Muscle of arm (tissue), 14 donors: Measurements from ENCODE around the gene UST. TPM values are rescaled to one million over a fixed set of nuclear protein-coding genes. Genes with fewer than 3 reads are reported as not detected.
A peak's percentile ranks its signal among the peaks of the same experiment; 100 is the strongest.

Experiments used
- DNase-seq: peaks from one replicate; pipeline ENCODE4 v3.0.0-alpha.2; 2013
- long read RNA-seq, 11 donors: transcript quantifications; one replicate each; lab custom pipeline, GENCODE V29; 2026
- polyA plus RNA-seq, 12 donors: library from polyadenylated mRNA; unstranded; fragments of 120-200 nt; gene quantifications; one replicate each; pipeline ENCODE4 v1.2.1, GENCODE V29; 2013; ENCODE audit not compliant: insufficient read length in 12 of 12

UST gene
- 10 to 100 TPM in 3 of 12 donors, 1 to 10 TPM in 8, not detected in 1; 5.8 to 20.4 (median 8.4) TPM for polyA plus RNA-seq
- long read RNA-seq, donor 1, result 0 reads
- long read RNA-seq, donor 2, full-length matches to known transcripts, result 1 of 1 reads
- long read RNA-seq, donor 2, partial matches to known transcripts, result 0 of 1 reads
- long read RNA-seq, donor 2, other reads (novel, unspliced or antisense), result 0 of 1 reads
- long read RNA-seq, donor 3, result 0 reads
- long read RNA-seq, donor 4, result 0 reads
- long read RNA-seq, donor 5, result 0 reads
- long read RNA-seq, donor 6, result 0 reads
- long read RNA-seq, donor 7, full-length matches to known transcripts, result 2 of 2 reads
- long read RNA-seq, donor 7, partial matches to known transcripts, result 0 of 2 reads
- long read RNA-seq, donor 7, other reads (novel, unspliced or antisense), result 0 of 2 reads
- long read RNA-seq, donor 8, full-length matches to known transcripts, result 4 of 4 reads
- long read RNA-seq, donor 8, partial matches to known transcripts, result 0 of 4 reads
- long read RNA-seq, donor 8, other reads (novel, unspliced or antisense), result 0 of 4 reads
- long read RNA-seq, donor 9, result 0 reads
- long read RNA-seq, donor 10, result 0 reads
- long read RNA-seq, donor 11, full-length matches to known transcripts, result 2 of 2 reads
- long read RNA-seq, donor 11, partial matches to known transcripts, result 0 of 2 reads
- long read RNA-seq, donor 11, other reads (novel, unspliced or antisense), result 0 of 2 reads

DNA sequence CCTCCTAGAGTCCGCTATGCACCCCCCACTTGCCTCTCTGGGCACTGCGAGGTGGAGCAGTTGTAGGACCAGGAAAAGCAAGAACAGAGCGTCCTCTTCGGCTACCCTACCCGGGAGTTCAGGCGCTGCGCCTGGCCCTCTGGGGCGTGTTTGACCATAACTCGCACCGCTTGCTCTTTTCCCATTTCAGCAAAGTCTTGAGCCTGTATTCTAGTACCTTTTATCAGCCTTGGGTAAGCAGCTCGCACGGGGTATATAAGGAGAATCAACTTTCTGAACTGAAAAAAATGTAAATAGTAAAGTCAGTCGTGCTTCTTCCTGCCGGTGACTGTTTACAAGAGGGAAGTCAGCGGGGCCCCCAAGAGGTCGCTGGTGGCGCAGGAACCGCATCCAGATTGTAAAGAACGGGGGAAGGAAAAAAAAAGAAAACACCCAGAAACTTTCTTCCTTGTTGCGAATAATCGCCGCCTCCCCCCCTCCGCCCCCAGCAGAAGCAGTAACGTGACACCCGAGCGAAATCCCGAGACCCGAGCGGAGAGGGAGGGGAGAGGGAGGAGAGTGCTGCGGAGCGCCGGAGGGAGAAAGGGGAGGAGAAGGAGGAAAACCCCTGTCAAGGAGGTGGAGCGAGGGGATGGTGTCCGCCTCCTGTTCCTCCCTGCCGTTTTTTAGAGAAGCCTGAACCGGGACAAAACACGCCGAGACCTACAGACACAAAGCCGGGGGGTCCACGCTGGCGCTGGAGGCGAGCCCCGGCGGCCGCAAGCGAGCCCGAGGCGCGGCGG, at the start of gene UST:
UST (plus strand) TSS at position 668 of the 782 bp plus-strand sequence. CDS start 401 bp downstream, outside the sequence.
- peak; percentile 97 for DNase-seq

DNA sequence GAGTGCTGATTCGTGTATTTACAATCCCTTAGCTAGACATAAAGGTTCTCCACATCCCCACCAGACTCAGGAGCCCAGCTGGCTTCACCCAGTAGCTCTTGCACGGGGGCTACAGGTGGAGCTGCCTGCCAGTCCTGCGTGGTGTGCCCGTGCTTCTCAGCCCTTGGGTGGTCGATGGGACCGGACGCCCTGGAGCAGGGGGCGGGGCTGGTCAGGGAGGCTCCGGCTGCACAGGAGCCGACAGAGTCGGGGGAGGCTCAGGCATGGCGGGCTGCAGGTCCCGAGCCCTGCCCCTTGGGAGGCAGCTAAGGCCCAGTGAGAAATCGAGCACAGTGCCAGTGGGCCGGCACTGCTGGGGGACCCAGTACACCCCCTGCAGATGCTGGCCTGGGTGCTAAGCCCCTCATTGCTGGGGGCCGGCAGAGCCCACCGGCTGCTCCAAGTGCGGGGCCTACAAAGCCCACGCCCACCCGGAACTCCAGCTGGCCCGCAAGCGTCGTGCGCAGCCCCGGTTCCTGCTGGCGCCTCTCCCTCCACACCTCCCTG, 48.9 kb upstream of the UST start:
- no peak for DNase-seq

- no peak for DNase-seq
Observed at GRCh38 chr6:148698671-148699180, 48.1 kb upstream of the UST start.

DNA sequence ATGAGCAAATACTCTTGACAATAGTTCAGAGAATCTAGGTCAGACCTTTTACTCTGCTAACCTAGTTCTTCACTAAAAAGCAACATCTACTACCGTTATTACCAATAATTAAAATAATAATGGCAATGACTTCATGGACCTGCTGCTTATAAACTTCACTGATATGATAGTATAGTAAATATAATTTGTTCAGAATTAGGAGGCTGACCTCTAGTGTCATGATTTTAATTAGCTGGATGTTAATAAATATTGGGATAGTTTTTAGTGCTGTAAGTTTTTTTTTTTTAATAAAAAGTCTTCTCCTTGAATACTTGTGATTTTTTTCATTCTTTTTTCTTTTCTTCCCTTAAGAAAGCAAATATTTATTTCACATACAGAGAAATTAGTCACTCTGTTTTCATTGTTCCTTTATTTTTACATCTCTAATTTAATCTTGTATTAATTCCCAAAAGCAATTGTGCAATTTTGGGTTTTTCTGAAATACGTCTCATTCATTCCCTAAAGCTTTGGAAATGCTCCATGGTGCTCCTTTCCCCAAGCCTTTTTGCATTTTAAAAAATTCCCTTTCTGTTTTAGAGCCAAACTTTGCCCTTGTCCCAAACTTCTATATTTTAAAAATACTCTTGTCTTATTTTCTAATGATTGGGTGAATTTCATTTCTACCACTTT, 46.6 kb upstream of the UST start:
- DNase-seq, result no peak

DNA sequence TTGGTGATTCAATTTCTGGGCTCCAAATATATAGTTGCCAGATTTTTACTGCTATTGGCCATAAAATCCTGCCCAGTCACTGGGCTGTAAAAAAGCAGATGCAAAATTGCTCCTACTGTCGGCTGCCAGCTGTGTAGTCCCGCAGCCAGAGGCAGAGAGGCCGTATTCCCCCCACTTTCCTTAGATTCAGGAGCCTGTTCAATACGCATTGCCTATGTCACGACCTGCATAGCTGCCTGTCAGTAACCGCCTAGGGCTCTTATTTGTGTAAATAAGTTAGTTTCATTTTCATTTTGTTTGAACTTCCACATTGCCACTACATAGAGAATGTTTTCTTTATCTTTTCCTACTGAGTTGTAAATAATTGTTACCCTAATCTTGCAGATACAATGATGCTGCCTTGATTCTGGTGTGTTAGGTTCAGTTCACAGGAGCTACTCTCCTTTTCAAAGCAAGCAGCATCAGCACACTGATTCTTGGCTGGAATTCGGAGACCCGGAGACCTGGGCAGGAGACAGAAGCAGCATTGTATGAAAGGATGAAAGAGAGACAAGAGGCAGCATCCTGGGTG, 46.0 kb upstream of the UST start:
- peak; percentile 33 for DNase-seq

- DNase-seq, result no peak
Observed at GRCh38 chr6:148701375-148701774, 45.5 kb upstream of the UST start.

- no peak for DNase-seq
Observed at GRCh38 chr6:148703900-148704299, 42.9 kb upstream of the UST start.

- DNase-seq, result no peak
Observed at GRCh38 chr6:148704400-148705246, 42.2 kb upstream of the UST start.

DNA sequence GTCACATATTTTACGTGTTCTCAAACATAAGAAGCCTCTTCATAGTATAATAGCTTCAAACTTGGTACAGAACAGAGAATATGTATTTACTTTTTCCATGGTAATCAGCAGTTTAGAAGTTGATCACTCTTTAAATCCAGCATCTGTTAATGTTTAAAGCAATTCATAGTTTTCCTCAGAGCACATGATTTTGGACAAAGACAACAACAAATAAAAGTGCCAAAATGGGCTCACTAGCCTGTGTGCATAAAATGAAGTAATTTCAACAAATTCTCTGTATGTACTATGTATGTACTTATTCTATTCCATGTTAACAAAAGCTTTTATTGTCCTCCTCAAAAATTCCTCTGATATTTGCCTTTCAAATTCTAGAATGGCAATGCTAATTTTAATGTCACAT, 38.1 kb upstream of the UST start:
- DNase-seq, result peak; percentile 59

- no peak for DNase-seq
Observed at GRCh38 chr6:148709577-148709976, 37.3 kb upstream of the UST start.

- no peak for DNase-seq
Observed at GRCh38 chr6:148711833-148712654, 34.8 kb upstream of the UST start.

GRCh38 chr6:148713033-148713738, 33.6 kb upstream of the UST start:
- DNase-seq, result no peak

DNA sequence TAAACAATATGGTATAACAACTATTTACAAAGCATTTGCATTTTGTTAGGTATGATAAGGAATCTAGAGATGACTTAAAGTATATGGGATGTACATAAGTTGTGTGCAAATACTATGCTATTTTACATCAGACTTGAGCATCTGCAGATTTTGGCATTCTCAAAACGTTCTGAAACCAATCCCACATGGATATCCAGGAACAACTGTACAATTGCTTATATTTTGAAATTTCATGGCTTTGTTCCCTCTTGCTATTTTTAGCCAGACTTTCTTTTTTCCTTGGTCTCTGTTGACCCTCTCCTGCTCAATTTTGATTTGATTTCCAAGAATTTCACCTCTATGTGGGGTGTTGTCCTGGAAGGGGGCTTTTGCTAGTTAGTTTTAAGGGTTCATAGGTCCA, 32.9 kb upstream of the UST start:
- peak; percentile 83 for DNase-seq

- no peak for DNase-seq
Observed at GRCh38 chr6:148716811-148717210, 30.0 kb upstream of the UST start.

DNA sequence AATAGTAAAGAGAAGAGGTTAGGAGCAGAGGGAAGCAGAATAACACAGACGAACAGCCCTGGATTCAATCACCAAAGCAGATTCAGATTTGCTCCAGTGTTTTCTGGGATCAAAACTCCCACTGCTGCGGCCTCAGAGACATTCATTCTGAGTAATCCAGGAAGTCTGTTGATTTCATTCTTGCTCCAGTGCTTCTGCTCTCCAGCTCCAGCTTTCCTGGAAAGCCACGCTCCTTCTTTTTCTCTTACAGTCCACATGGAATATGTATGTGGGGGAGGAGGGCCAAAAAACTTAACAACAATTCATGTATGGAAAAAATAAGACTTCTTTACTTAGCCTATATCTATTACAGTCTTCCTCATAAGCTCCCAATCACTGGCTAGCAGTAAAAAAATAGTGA, 26.4 kb upstream of the UST start:
- peak; percentile 82 for DNase-seq

- no peak for DNase-seq
Observed at GRCh38 chr6:148720897-148721296, 25.9 kb upstream of the UST start.

- DNase-seq, result no peak
Observed at GRCh38 chr6:148723484-148723883, 23.3 kb upstream of the UST start.

- DNase-seq, result no peak
Observed at GRCh38 chr6:148724428-148724827, 22.4 kb upstream of the UST start.
